GM19238 (cell line): ENCODE data around the gene ZBTB20.
"Not testable (repeated sequence)": the region's sequence is repeated elsewhere in the genome, so short reads cannot be mapped to it uniquely, and the experiment has no call there.

Source experiments
- DNase-seq: peaks from one replicate; pipeline ENCODE4 v3.0.0; 2011; ENCODE audit warnings: low spot score; ENCODE audit not compliant: insufficient read length

Gene ZBTB20

GRCh38 chr3:115146418-115147328 lies at the start of gene ZBTB20:
Gene ZBTB20, minus strand, starts transcription at chr3:115147288.
- DNase-seq, result peak; percentile 20

- no peak for DNase-seq
Measured at GRCh38 chr3:115194476-115194875, 47.4 kb upstream of the ZBTB20 start.

- no peak for DNase-seq
Measured at GRCh38 chr3:115190747-115191146, 43.7 kb upstream of the ZBTB20 start.

- DNase-seq, result peak; percentile 47
Measured at GRCh38 chr3:115187149-115187757, 40.2 kb upstream of the ZBTB20 start.

GRCh38 chr3:115186351-115187148 lies 39.5 kb upstream of the ZBTB20 start:
- DNase-seq, result no peak

- not testable (repeated sequence) for DNase-seq
Measured at GRCh38 chr3:115184859-115185572, 37.9 kb upstream of the ZBTB20 start.

- not testable (repeated sequence) for DNase-seq
Measured at GRCh38 chr3:115178930-115179329, 31.8 kb upstream of the ZBTB20 start.

GRCh38 chr3:115169808-115170207 lies 22.7 kb upstream of the ZBTB20 start:
- DNase-seq, result no peak

GRCh38 chr3:115165701-115166100 lies 18.6 kb upstream of the ZBTB20 start:
- DNase-seq, result no peak

- no peak for DNase-seq
Measured at GRCh38 chr3:115165266-115165665, 18.2 kb upstream of the ZBTB20 start.

GRCh38 chr3:115164374-115165221 lies 17.5 kb upstream of the ZBTB20 start:
- no peak for DNase-seq

GRCh38 chr3:115162759-115163158 lies 15.7 kb upstream of the ZBTB20 start:
- DNase-seq, result no peak

GRCh38 chr3:115161866-115162265 lies 14.8 kb upstream of the ZBTB20 start:
- no peak for DNase-seq

GRCh38 chr3:115161168-115161834 lies 14.2 kb upstream of the ZBTB20 start:
- DNase-seq, result no peak

- peak; percentile 4 for DNase-seq
Measured at GRCh38 chr3:115160295-115160694, 13.2 kb upstream of the ZBTB20 start.

GRCh38 chr3:115156046-115156654 lies 9.1 kb upstream of the ZBTB20 start:
- no peak for DNase-seq

- DNase-seq, result no peak
Measured at GRCh38 chr3:115154611-115155010, 7.5 kb upstream of the ZBTB20 start.

- DNase-seq, result no peak
Measured at GRCh38 chr3:115151921-115152320, 4.8 kb upstream of the ZBTB20 start.

GRCh38 chr3:115148142-115148790 lies 1.2 kb upstream of the ZBTB20 start:
- no peak for DNase-seq
